Measurements from ENCODE around the gene SMIM43.
"Not testable (repeated sequence)": the region's sequence is repeated elsewhere in the genome, so short reads cannot be mapped to it uniquely, and the experiment has no call there.

The SMIM43 gene

GRCh38 chr4:121783210-121783609 is 18.2 kb upstream of the SMIM43 start:
- DNase-seq (ENCODE audit: low read depth) = no peak

DNA sequence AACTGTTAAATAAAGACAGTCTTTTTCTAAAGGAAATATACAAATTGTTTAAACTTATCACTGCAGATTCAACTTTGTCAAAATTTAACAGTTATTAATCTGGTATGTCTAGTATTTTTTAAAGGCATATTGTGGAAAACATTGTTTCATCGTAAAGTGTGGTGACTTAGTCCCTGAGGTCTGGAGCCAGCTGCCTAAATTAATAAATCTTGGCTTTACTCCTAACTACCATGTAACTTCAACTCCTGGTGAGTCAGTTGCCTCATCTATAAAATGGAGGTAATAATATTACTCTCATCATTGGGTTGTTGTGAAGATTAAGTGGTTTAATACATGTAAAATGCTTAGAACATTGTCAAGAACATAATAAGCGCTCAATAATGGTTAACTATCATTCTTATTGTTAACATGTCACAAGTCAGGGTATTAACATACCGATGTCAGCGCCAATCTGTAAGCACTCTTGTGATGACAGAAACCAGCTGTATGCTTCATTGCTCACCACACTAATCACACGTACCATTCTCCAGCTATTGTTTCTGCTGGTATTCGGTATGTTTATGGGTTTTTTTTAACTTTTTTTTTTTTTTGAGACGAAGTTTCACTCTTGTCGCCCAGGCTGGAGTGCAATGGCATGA is 14.1 kb upstream of the SMIM43 start:
- no peak for DNase-seq (ENCODE audit: low read depth)

DNA sequence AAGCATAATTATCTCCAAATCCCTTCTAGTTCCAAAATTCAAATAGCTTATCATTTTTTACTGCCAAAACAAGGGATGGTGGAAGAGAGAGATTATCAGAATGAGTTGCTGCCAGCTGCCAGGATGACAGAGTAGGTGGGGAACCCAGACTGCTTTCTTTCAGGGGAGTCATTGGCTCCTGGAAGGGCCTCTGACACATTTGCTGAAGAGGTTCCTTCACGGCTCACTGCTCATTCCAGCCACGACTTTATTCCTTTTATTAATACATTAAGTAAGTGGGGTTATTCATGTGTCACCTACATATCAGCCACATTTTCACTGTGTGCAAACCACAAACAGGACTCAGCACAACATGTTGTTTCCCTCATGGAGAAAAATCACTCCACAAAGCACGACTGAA is 12.7 kb upstream of the SMIM43 start:
- DNase-seq (ENCODE audit: low read depth) = no peak

- no peak for DNase-seq (ENCODE audit: low read depth)
Observed at GRCh38 chr4:121776610-121777401, 11.8 kb upstream of the SMIM43 start.

DNA sequence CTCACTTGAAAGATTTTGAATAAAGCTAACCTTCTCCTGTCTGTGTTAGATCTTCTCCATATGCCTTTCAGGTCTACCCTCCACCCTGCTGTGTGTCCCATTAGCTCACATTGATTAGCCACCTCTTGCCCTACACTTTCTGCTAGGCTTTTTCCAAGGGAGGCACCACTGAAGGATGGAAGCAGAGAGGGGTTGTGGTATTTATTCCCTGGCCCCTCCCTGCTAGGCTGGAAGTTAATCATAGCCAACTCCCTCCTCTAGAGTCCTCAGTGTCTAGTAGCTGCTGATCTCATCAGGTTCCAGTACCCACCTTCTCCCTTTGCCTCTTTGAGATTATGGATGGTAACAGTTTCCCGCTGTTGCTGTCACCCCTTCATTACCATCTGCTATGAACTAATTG is 8.9 kb upstream of the SMIM43 start:
- DNase-seq (ENCODE audit: low read depth) = no peak

GRCh38 chr4:121771869-121772268 is 6.9 kb upstream of the SMIM43 start:
- no peak for DNase-seq (ENCODE audit: low read depth)

DNA sequence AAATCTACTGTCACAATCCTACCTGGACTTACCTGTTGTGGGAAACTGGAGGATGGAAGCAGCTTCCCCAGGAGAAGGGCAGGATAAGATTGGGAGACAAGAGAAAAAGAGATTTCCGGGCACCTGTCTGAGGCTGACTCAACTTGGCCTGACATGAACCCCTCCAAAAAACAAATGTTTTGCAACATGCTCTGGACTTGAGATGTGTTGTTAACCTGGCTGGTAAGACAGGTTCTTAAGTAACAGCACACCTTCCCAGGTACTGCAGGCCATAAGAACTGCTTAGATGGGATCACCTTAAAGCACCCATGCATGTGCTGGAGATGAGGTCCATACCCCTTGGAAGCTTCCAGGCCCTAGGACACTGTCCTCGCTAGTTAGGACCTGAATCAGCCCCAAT is 4.4 kb upstream of the SMIM43 start:
- no peak for DNase-seq (ENCODE audit: low read depth)

DNA sequence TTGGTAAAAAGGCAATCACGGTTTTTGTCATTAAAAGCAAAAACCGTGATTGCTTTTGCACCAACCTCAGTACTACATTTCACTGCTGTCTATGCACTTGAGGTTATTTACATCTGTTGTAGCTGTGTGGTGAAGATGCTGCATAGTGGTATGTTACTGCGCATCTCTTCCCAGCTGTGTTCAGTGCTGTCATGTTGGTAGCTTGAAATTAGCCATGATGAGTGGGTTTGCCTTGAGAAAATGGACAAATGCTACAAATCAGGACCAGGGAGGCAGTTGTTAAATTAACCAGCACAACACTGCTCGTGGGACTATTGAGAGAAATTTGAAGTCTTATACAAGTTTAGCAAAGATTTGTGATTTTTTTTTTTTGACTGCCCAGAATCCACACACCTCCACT is 2.2 kb upstream of the SMIM43 start:
- DNase-seq (ENCODE audit: low read depth) = no peak

DNA sequence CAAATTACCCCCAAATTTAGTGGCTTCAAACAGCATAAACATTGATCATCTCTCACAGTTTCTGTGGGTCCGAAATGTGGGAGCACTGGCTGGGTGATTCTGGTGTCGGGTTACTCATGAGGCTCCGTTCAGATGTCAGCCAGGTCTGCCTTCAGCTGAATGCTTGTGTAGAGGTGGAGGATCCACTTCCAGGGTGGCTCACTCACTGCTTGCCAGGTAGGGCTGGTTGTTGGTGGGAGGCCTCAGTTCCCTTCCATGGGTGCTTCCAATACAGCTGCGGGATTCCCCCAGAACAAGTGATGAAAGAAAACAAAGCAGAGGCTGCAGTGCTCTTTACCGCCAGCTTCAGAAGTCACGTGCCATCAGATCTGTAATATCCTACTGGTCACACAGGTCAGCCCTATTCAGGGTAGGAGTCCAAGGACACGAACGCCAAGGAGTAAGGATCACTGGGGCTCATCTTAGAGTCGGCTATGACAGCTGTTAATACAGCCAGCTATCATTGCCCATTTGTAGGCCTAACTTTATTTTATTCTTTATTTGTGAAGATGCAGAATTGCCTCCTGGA is 1.1 kb upstream of the SMIM43 start:
- no peak for DNase-seq (ENCODE audit: low read depth)

DNA sequence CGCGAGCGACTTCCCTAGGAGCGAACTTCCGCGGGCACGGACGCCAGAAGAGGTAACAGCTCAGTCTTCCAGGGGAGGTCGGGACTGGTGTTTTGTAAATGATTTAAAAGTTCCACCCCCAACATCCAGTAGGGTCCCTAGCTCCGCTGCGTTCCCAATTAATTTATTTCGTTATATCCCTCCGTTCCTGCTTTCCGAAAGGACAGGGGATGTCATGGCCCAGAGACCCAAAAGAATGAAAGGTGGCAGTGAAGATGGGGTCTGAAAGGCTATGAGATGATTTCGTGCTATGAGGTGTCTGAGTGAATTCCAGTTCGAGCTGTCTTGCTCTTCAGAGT is 373 bp upstream of the SMIM43 start:
- no peak for DNase-seq (ENCODE audit: low read depth)

GRCh38 chr4:121764303-121764701 is 662 bp downstream of the SMIM43 start:
- DNase-seq (ENCODE audit: low read depth) = no peak

GRCh38 chr4:121760205-121760604 is 4.8 kb downstream of the SMIM43 start:
- no peak for DNase-seq (ENCODE audit: low read depth)

DNA sequence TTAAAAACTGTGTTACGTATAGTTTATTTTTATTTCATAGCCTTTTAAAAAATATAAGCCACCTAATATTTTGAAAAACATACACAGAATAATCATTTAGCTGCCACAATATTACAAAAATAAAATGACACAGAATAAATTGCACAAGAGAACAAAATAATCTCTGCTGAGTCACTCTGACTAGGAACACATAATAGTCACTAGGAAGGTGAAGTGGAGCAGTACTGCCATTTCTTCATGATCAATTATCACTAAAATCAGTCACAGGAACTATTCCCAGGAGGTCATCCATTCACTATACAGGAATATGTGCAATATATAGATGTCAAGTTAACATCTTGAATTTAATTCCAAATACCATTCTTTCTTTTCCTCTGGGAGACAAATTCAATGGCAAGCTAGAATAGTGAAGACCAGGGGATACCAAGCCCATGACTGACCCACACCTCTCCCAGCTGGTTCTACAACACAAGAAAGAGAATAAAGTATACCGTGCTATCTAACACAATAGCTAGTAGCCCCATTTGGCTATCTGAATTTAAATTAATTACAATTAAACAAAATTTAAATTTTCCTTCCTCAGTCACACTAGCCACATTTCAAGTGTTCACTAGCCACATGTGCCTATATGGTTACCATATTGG is 5.9 kb downstream of the SMIM43 start:
- DNase-seq (ENCODE audit: low read depth) = no peak

GRCh38 chr4:121752142-121752541 is 12.8 kb downstream of the SMIM43 start:
- not testable (repeated sequence) for DNase-seq (ENCODE audit: low read depth)

DNA sequence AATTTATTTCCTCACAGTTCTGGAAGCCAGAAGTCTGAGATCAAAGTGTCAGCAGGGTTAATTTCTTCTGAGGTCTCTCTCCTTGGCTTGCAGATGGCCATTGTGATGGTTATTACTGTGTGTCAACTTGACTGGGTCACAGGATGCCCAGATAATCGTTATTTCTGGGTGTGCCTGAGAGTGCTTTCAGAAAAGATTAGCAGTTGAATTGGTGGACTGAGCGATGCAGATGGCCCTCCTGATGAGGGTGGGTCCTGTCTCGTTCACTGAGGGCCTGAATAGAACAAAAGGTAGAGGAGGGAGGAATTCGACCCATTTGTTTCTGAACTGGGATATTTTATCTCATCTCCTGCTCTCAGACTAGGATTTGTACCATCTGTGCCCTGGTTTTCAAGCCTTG is 15.7 kb downstream of the SMIM43 start:
- no peak for DNase-seq (ENCODE audit: low read depth)

GRCh38 chr4:121742794-121743193 is 22.2 kb downstream of the SMIM43 start:
- no peak for DNase-seq (ENCODE audit: low read depth)

- DNase-seq (ENCODE audit: low read depth) = no peak
Observed at GRCh38 chr4:121741751-121742150, 23.2 kb downstream of the SMIM43 start.

DNA sequence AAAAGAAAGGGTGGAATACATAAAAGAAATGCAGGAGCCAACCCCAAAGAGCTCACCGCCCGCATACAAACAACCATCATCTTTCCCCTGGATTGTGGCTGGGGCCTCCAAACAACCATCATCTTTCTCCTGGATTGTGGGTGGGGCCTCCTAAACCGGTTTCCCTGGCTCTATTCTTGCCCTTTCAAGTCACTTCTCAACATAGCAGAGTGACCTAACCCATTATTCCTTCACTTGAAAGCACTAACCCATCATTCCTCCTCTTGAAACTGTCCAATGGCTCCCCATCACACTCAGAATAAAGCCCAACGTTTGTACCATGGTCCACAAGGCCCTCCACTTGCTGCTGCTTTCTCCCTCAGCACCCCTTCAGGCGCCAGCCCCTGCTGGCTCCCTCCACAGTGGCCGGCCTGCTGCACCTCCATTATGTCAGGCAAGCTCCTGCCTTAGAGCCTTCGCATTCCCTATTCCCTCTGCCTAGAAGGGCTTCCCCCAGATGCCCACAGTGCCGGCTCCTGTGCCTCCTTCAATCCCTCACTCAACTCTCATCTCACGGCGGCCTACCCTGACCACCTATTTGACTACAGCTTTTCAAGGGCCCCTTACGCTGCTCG is 24.1 kb downstream of the SMIM43 start:
- DNase-seq (ENCODE audit: low read depth) = no peak

DNA sequence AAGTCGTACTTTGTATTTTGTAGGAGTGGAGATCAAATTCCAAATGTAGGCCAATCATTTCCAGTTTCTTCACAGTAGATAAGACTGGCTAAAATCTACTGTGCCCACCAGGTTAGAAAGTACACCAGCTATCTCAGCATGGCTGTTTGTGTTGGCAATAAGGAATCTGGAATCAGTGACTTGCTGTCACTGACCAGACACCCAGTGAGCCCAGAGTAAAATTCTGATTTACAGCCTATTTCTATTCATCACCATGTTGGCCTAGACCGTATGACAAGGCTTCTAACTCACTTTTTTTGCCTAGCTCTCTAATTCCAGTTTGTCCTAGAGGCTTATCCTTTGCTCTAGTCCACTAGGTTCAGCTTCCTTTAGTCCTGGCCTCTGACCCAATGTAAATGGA is 25.4 kb downstream of the SMIM43 start:
- no peak for DNase-seq (ENCODE audit: low read depth)

- no peak for DNase-seq (ENCODE audit: low read depth)
Observed at GRCh38 chr4:121738780-121739535, 26.0 kb downstream of the SMIM43 start.

- no peak for DNase-seq (ENCODE audit: low read depth)
Observed at GRCh38 chr4:121737846-121738554, 27.0 kb downstream of the SMIM43 start.
